NCI-H1048 (cell line): ENCODE data around the gene CPSF3.

Experiments
- DNase-seq: peaks from one replicate; lab custom pipeline; 2025; lab: John Stamatoyannopoulos, UW

Gene CPSF3

GRCh38 chr2:9423100-9423921 is at the start of gene CPSF3, which contains the start of gene ITGB1BP1:
CPSF3 (plus strand) TSS chr2:9423654; CDS start chr2:9423774, 120 bp downstream.
ITGB1BP1 (minus strand) TSS chr2:9423528; CDS start chr2:9418697, 4,831 bp downstream.
- peak; percentile 92 for DNase-seq

DNA sequence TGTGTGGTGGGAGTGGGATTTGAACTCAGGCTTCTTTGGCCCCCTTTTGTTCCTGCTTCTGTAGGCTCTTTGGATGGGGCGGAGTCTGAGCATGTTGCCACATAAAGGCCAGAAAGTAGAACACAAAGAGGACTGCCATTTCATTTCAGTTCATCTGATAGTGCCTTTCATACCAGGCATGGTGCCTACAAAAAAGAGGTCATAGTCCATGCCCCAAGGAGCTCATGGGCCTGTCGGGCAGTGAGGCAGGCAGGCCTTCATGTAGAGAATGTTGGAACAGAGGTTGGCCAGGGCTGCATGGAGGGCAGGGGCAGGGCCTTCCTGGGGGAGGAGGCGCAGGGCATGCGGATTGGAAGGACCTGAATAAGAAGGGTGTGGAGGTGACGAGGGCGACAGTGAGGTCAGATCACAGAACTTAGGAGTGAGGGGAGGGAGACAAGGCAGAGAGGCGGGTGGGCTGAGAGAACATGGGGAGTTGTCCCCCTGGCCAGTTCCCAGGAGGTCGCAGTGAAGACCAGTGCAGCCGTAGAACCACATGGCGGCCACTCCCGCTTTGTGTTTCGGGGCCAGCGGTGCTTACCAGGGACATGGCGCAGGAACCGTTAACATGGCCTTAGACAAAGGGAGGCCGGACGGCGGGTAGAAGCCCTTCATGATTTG is 49.3 kb upstream of the CPSF3 start:
- DNase-seq = no peak

GRCh38 chr2:9375857-9376428 is 47.5 kb upstream of the CPSF3 start:
- DNase-seq = no peak

DNA sequence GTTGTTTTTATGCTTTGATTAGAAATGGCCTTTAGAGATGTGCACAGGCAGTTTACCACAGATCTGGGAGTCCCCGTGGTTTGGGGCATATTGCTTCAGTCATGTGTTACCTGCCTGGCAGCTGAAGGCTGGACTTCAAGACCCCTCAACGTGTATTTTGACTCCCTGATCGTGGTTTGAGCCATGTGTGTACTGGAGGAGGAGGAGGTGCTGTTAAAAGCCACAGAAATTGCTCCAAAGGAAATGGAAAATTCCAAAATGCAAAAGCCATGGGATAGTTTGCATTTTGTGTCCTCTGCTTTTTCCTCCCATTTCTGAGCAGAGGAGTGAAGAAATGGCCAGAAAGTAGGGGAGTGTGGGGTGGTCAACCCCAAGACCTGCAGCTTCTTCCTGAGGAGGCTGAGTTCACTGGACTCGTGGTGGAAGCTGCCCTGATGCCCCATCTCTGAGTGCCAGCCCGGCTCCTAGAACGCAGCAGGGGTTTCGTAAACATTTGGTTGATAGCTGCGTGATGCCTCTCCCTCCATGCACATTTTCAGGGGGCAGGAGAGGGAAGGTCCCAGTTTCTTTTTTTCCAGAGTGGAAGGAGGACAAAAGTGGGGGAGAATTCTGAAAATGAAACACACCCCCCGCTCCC is 45.9 kb upstream of the CPSF3 start:
- no peak for DNase-seq

GRCh38 chr2:9378433-9379390 is 44.7 kb upstream of the CPSF3 start:
- no peak for DNase-seq

DNA sequence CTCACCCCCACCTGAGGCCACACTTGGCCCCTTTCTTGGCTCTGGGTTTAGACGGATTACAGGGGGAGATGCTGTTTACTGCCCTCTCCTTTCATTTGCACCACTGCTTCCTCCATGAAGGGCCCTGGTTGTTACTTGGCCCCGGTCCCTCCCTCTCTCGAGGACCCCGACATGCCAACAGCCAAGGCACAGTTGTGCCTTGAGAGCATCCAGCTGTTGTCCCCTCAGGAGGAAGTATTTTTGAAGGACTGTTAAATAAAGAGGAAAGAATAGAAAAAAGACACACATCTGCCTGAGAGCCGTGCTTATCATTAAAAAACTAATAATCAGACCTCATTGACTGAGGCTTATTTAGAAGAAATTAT is 44.1 kb upstream of the CPSF3 start:
- DNase-seq = no peak

DNA sequence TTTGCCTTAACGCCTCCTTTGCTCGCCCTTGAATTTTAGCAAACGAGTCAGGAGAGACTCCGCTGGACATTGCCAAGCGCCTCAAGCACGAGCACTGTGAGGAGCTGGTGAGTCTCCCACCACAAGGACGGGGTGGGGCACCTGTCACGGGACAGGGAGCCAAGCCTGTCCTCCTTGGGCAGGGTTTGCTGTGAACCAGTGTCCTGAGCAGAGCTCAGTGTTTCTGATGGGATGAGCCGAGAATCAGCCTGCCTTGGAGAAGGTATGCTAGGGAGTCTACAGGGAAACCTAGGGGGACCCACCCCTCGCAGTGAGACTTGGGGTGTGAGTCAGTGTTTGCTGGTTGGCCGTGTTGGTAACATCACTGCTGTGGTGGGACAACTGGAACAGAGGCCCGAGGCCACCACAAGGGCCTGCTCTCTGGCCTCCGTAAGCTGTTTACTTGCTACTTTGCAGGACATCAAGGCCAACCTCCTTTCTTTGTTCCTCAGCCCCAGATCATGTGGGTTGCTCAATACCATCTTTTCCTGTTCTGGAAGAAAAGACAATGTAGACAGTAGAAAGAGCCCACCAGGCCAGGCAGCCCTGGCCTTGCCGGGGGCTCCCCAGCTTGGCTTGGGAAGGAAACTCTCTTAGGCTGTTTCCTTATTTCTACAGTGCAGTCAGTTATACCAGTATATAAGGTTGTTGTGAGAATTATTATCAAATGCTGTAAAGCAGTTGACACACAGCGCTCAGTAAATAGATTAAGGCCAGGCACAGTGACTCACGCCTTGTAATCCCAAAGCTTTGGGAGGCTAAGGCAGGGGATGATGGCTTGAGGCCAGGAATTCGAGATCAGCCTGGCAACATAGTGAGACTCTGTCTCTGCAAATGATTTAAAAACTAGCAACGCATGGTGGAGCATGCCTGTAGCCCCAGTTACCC is 42.5 kb upstream of the CPSF3 start:
- no peak for DNase-seq

DNA sequence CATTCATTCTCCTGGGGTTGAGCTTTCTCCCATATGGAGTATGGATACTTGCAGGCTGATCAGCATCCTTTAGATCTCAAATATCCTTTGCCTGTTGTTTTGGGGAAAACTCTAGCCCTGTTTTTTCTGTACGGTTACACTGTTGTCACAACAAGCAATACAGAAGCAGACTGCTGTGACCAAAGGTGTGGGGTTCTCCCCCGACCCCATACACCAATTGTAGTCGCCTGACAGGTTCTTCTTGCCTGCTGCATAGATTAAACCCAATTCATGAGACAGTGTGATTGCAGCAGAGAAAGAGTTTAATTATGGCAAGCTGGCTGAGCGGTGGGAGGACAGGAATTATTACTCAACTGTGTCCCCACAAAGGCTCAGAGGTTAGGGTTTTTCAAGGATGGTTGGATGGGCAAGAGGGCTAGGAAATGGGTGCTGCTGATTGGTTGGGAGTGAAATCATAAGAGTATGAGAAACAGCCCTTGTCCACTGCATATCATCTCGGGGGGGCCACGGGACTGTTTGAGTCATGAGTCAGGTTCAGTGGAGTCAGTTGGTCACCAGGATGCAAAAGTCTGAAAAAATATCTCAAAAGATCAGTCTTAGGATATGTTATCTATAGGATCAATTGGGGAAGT is 40.7 kb upstream of the CPSF3 start:
- DNase-seq = no peak

DNA sequence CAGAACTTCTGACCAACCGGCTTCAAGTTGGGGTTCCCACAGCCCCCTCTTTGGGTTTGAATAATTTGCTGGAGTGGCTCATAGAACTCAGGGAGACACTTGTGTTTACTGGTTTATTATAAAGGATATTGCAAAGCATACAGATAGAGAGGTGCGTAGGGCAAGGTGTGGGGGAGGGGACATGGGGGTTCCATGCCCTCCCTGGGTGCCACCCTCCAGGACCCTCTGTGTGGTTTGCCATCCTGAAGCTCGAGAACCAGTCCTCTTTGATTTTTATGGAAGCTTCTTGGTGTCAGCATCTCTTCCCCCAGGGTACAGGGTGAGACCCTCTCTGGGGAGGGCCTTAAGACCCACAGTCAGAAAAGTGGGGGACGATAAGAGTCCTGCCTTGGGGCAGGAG is 38.9 kb upstream of the CPSF3 start:
- no peak for DNase-seq

GRCh38 chr2:9385841-9386240 is 37.6 kb upstream of the CPSF3 start:
- no peak for DNase-seq

DNA sequence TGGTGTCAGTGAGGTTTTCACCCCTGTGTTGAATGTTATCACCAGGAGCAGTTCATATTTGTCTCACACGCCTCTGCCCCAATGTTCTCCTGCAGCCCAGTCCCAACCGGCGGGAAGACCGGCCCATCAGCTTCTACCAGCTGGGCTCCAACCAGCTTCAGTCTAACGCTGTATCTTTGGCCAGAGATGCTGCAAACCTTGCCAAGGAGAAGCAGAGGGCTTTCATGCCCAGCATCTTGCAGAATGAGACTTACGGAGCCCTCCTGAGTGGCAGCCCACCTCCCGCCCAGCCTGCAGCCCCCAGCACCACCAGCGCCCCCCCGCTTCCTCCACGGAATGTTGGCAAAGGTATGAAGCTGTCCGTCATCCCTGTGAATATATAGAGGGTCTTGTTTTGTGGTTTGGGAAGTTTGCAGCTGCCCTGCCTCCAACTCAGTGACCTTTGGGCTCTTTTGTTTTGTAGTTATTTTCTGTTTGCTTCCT is 35.2 kb upstream of the CPSF3 start:
- DNase-seq = no peak

GRCh38 chr2:9388950-9389911 is 34.2 kb upstream of the CPSF3 start:
- DNase-seq = no peak

DNA sequence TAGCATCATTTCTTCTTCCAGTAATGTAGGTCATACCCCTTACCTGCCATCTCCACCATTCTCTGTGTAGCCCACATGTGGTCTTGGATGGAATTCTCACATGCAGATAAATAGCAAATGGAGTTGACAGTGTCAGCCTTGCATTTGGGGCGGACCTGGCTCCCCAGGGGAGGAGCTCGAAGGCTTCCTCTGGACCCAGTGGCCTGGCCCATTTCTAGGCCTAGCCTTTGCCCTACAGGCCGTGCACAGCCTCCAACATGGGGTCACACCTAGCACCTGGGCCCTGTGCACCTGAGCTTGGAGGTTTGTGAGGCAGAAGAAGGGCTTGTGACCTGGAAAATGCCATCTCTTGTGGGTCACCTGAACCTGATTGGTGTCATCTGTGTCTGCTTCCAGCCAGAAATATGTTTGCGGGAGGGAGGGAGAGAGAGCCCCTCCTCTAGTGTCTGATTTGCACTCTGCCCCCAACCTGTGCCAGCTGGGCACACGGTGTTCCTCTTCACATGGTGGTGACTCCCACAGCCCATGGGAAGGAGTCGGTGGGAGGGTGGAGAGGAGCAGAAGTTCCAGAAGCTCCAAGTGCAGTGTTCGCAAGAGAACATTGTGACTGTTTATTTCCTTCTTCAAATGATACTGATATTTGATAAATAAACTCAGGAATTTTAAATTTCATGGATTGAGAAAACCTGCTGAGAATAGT is 33.2 kb upstream of the CPSF3 start:
- DNase-seq = no peak

- DNase-seq = no peak
Observed at GRCh38 chr2:9390991-9391390, 32.5 kb upstream of the CPSF3 start.

DNA sequence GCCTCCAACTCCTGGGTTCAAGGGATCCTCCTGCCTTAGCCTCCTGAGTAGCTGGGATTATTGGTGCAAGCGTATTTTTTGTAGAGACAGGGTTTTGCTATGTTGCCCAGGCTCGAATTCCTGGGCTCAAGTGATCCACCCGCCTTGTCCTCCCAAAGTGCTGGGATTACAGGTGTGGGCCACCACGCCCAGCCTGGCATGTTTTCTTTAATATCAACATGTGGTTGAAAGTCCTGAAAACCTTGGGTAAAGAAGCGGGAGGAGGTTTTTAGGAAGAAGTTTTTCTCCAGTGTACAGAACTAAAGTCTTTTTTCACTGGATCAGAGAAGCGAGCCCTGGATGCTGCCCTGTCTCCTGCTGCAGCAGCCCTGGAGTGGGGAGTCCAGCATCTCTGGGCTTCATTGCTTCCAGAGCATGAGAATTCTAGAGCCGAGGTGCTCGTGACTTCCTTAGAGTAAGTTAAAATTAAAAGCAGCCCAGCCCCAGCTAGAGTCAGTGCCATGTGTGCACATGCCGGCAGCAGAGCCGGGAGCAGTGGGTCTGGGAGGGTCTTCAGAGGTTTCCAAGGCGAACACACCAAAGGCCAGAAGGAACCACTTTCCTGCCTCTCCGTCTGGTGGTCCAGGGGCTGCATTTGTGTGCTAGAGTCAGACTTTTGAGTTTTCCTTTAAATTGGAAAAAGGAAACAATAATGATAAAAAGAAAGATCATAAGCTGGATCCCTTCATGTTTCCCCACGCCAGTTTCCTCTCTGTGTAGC is 31.3 kb upstream of the CPSF3 start:
- no peak for DNase-seq

- no peak for DNase-seq
Observed at GRCh38 chr2:9392898-9393765, 30.3 kb upstream of the CPSF3 start.
